GM21786 (cell line): ENCODE results near the gene PXMP4.
A peak's percentile ranks its signal among the peaks of the same experiment; 100 is the strongest.
"Not testable (repeated sequence)": the region's sequence is repeated elsewhere in the genome, so short reads cannot be mapped to it uniquely, and the experiment has no call there.

Experiments
- ATAC-seq: cut with Tn5 transposase; IDR thresholded peaks from one replicate; pipeline ENCODE4 v1.9.1; 2021; ENCODE audit not compliant: unreplicated experiment

Gene PXMP4

GRCh38 chr20:33719989-33720709, at the start of gene PXMP4:
PXMP4 (minus strand) TSS chr20:33720310; CDS start chr20:33720207, 103 bp downstream.
- ATAC-seq: peak; percentile 93

GRCh38 chr20:33769043-33769442, 48.9 kb upstream of the PXMP4 start:
- ATAC-seq: no peak

GRCh38 chr20:33767777-33768138, 47.6 kb upstream of the PXMP4 start:
- ATAC-seq: no peak

GRCh38 chr20:33766686-33767085, 46.6 kb upstream of the PXMP4 start:
- ATAC-seq: no peak

GRCh38 chr20:33765592-33765991, 45.5 kb upstream of the PXMP4 start:
- ATAC-seq: no peak

- no peak for ATAC-seq
These were observed 45.0 kb upstream of the PXMP4 start for GRCh38 chr20:33765099-33765498.

- ATAC-seq: no peak
These were observed 41.7 kb upstream of the PXMP4 start for GRCh38 chr20:33761698-33762250.

- ATAC-seq: no peak
These were observed 37.3 kb upstream of the PXMP4 start for GRCh38 chr20:33757458-33757857.

- no peak for ATAC-seq
These were observed 36.9 kb upstream of the PXMP4 start for GRCh38 chr20:33757046-33757445.

GRCh38 chr20:33755936-33756490, 35.9 kb upstream of the PXMP4 start:
- not testable (repeated sequence) for ATAC-seq

- ATAC-seq: no peak
These were observed 33.7 kb upstream of the PXMP4 start for GRCh38 chr20:33753763-33754162.

GRCh38 chr20:33753143-33753542, 33.0 kb upstream of the PXMP4 start:
- ATAC-seq: no peak

- no peak for ATAC-seq
These were observed 31.7 kb upstream of the PXMP4 start for GRCh38 chr20:33751775-33752174.

GRCh38 chr20:33746325-33746998, 26.4 kb upstream of the PXMP4 start:
- ATAC-seq: no peak

- no peak for ATAC-seq
These were observed 24.8 kb upstream of the PXMP4 start for GRCh38 chr20:33744773-33745385.

- no peak for ATAC-seq
These were observed 24.1 kb upstream of the PXMP4 start for GRCh38 chr20:33744181-33744580.

GRCh38 chr20:33740189-33740588, 20.1 kb upstream of the PXMP4 start:
- ATAC-seq: no peak

GRCh38 chr20:33739493-33739892, 19.4 kb upstream of the PXMP4 start:
- no peak for ATAC-seq

- no peak for ATAC-seq
These were observed 16.9 kb upstream of the PXMP4 start for GRCh38 chr20:33736962-33737361.

GRCh38 chr20:33733654-33734576, 13.8 kb upstream of the PXMP4 start:
- no peak for ATAC-seq
